ENCODE data around the gene SHISA6.
"Not testable (repeated sequence)": the region's sequence is repeated elsewhere in the genome, so short reads cannot be mapped to it uniquely, and the experiment has no call there.

The SHISA6 gene

GRCh38 chr17:11267999-11268575, 27.1 kb downstream of the SHISA6 start:
- DNase-seq = no peak

- no peak for DNase-seq
Measured at GRCh38 chr17:11269210-11269609, 28.2 kb downstream of the SHISA6 start.

- DNase-seq = no peak
Measured at GRCh38 chr17:11272191-11272590, 31.2 kb downstream of the SHISA6 start.

GRCh38 chr17:11273596-11273995, 32.6 kb downstream of the SHISA6 start:
- DNase-seq = no peak

- no peak for DNase-seq
Measured at GRCh38 chr17:11274106-11274505, 33.1 kb downstream of the SHISA6 start.

- DNase-seq = no peak
Measured at GRCh38 chr17:11276486-11276885, 35.5 kb downstream of the SHISA6 start.

- no peak for DNase-seq
Measured at GRCh38 chr17:11278186-11278991, 37.4 kb downstream of the SHISA6 start.

GRCh38 chr17:11278992-11279270, 37.9 kb downstream of the SHISA6 start:
- DNase-seq = no peak

- DNase-seq = no peak
Measured at GRCh38 chr17:11279776-11280344, 38.8 kb downstream of the SHISA6 start.

GRCh38 chr17:11282586-11282985, 41.6 kb downstream of the SHISA6 start:
- DNase-seq = no peak

- DNase-seq = no peak
Measured at GRCh38 chr17:11284811-11285210, 43.8 kb downstream of the SHISA6 start.

- DNase-seq = no peak
Measured at GRCh38 chr17:11285946-11286345, 44.9 kb downstream of the SHISA6 start.

GRCh38 chr17:11287791-11288190, 46.8 kb downstream of the SHISA6 start:
- DNase-seq = no peak

- no peak for DNase-seq
Measured at GRCh38 chr17:11290814-11291213, 49.8 kb downstream of the SHISA6 start.

- DNase-seq = no peak
Measured at GRCh38 chr17:11292491-11292890, 51.5 kb downstream of the SHISA6 start.

- DNase-seq = no peak
Measured at GRCh38 chr17:11293480-11293879, 52.5 kb downstream of the SHISA6 start.

- no peak for DNase-seq
Measured at GRCh38 chr17:11294826-11295225, 53.8 kb downstream of the SHISA6 start.

- no peak for DNase-seq
Measured at GRCh38 chr17:11296994-11297393, 56.0 kb downstream of the SHISA6 start.

- DNase-seq = no peak
Measured at GRCh38 chr17:11298401-11298800, 57.4 kb downstream of the SHISA6 start.

- DNase-seq = no peak
Measured at GRCh38 chr17:11300201-11300600, 59.2 kb downstream of the SHISA6 start.

GRCh38 chr17:11300738-11301137, 59.7 kb downstream of the SHISA6 start:
- DNase-seq = no peak

- not testable (repeated sequence) for DNase-seq
Measured at GRCh38 chr17:11301874-11302273, 60.9 kb downstream of the SHISA6 start.

- no peak for DNase-seq
Measured at GRCh38 chr17:11302401-11303186, 61.6 kb downstream of the SHISA6 start.

Data from DMS79 (cell line).